Hematopoietic multipotent progenitor cell treated with erythropoietin and hydrocortisone succinate and interleukin-3 and kit ligand, for 8 days (in vitro differentiated cells): ENCODE data around the gene PROS1.
"Not testable (repeated sequence)": the region's sequence is repeated elsewhere in the genome, so short reads cannot be mapped to it uniquely, and the experiment has no call there.

Experiments
- DNase-seq: peaks from one replicate; pipeline ENCODE4 v3.0.0-alpha.2; 2015

PROS1 gene

GRCh38 chr3:93861017-93861416, 112.7 kb downstream of the PROS1 start:
- DNase-seq, result no peak

DNA sequence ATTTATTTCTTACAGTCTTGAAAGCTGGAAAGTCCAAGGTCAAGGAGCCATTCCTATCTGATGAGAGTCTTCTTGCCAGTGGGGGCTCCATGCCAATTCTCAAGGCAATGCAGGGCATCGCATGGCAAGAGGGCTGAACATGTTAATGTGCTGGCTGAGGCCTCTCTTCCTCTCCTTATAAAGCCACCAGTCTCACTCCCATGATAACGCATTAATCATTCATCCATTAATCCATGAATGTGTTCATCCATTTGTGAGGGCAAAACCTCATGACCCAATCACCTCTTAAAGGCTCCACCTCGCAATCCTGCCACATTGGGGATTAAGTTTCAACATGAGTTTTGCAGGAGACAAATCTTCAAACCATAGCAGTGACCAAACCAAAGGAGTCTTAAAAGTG, 118.3 kb downstream of the PROS1 start:
- DNase-seq, result no peak

- DNase-seq, result not testable (repeated sequence)
These were observed 121.5 kb downstream of the PROS1 start for GRCh38 chr3:93852228-93852627.

- DNase-seq, result no peak
These were observed 129.7 kb downstream of the PROS1 start for GRCh38 chr3:93843981-93844380.

DNA sequence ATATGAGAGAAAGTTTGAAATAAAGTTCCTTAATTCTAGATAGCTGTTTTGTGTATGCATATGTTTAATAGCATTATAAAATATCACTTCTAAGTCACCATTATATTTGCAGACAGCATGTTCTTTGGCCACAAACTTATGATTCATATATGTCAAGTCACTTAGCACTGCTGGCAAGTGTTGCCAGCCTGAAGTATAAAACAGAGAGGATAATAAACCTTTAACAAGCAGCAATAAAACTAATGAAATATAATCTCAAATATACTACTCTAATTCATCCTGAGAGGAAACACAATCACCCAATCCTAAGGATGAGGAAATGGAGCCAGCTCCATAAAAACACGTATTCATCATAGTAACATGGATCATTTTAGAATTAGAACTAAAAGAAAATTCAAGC, 134.5 kb downstream of the PROS1 start:
- not testable (repeated sequence) for DNase-seq
